ENCODE data around the gene IGSF21.

GRCh38 chr1:18257778-18258177 lies 150.2 kb downstream of the IGSF21 start:
- TF ChIP-seq ELK1 (IDR thresholded peaks at IDR 0.05; ENCODE audit: borderline replicate concordance, low read depth, low read length) (no peak), POLR2A (IDR thresholded peaks at IDR 0.05; ENCODE audit: low read depth, low read length) (no peak), CTCF (conservative IDR thresholded peaks at IDR 0.05; ENCODE audit: low read depth, low read length) (no peak)

Data from IMR-90 (cell line).